K562 (cell line): ENCODE results near the gene CD14. TPM values are rescaled to one million over a fixed set of nuclear protein-coding genes. Genes with fewer than 3 reads are reported as not detected.

Experiments used
- ATAC-seq: fragments of 200-7000 bp; cut with Tn5 transposase; 3 replicates; pipeline ENCODE4 v1.9.1; 2020; ENCODE audit warnings: moderate library complexity
- BruUV-seq: library from RNA; stranded (reverse); fragments of 400-500 nt; replicated peaks from 2 replicates; lab custom pipeline; 2021; lab: Mats Ljungman, UMichigan
- CTCF ChIA-PET: fragments of 300-600 bp; formaldehyde crosslinking; extraction: SDS; loops from one replicate; lab custom pipeline; 2021; ENCODE audit warnings: low intra/inter-chr PET ratio; lab: Yijun Ruan, JAX
- POLR2A ChIA-PET: fragments of 300-600, 350-650 bp; sonication (Branson Sonifier 250); formaldehyde crosslinking; extraction: SDS; loops from one replicate; lab custom pipeline; 2021; ENCODE audit warnings: antibody characterized with exemption, inconsistent platforms; lab: Yijun Ruan, JAX
- DNase-seq, 4 experiments: peaks; one replicate each; pipeline versions ENCODE4 v3.0.0 to v3.0.0-alpha.2; 2011 to 2018; ENCODE audit warnings: low spot score in 3 of 4, mixed read lengths in 3 of 4; ENCODE audit errors: extremely low read depth in 1 of 4
- FAIRE-seq: peaks from 2 replicates; lab custom pipeline; 2011; peaks lifted over from hg19 to GRCh38; lab: Jason Lieb, UNC
- H2AFZ ChIP-seq: 2 replicates; pipeline ENCODE4 v1.6.0; 2011; ENCODE audit warnings: low read depth, low read length, control low read depth, inconsistent platforms
- H3K27ac ChIP-seq: fragments of 200-600 bp; 3 replicates; pipeline ENCODE4 v1.8.0; 2011; ENCODE audit warnings: low read depth, mild to moderate bottlenecking, control low read depth, inconsistent platforms, low read length, moderate library complexity, mixed read lengths; ENCODE audit errors: extremely low read depth
- H3K27me3 ChIP-seq, 2 experiments: fragments of 300-600 bp in 1 of 2; 2 replicates in 1 of 2; 3 replicates in 1 of 2; pipeline versions ENCODE4 v1.6.0 to v1.8.0; 2011; ENCODE audit warnings: inconsistent platforms in 2 of 2, low read length in 2 of 2, mild to moderate bottlenecking in 1 of 2, mixed read lengths in 1 of 2, moderate library complexity in 1 of 2; ENCODE audit not compliant: control insufficient read depth in 2 of 2, insufficient read depth in 2 of 2
- H3K36me3 ChIP-seq: fragments of 300-600 bp; 3 replicates; pipeline ENCODE4 v1.8.0; 2011; ENCODE audit warnings: mild to moderate bottlenecking, low read length, inconsistent platforms; ENCODE audit not compliant: control insufficient read depth, insufficient read depth
- H3K4me1 ChIP-seq, 2 experiments: fragments of 200-600 bp in 1 of 2; replicated peaks in 1 of 2; 2 replicates in 1 of 2; 3 replicates in 1 of 2; pipeline versions ENCODE4 v1.5.1 to v1.8.0; 2011; ENCODE audit warnings: inconsistent platforms in 2 of 2, low read length in 2 of 2, mild to moderate bottlenecking in 1 of 2, mixed read lengths in 1 of 2, moderate library complexity in 1 of 2; ENCODE audit not compliant: control insufficient read depth in 2 of 2, insufficient read depth in 2 of 2
- H3K4me2 ChIP-seq: 2 replicates; pipeline ENCODE4 v1.6.1; 2011; ENCODE audit warnings: low read length, control low read depth, inconsistent platforms, mixed read lengths; ENCODE audit not compliant: insufficient read depth
- H3K4me3 ChIP-seq: fragments of 200-600 bp; sonication (generic), shearing (Covaris generic); 2 replicates; pipeline ENCODE4 v1.5.1; 2016; ENCODE audit warnings: control low read depth, inconsistent platforms
- H3K79me2 ChIP-seq: fragments of 200-600 bp; 3 replicates; pipeline ENCODE4 v1.8.0; 2011; ENCODE audit warnings: low read length, inconsistent platforms; ENCODE audit not compliant: control insufficient read depth, insufficient read depth
- H3K9ac ChIP-seq, 2 experiments: 2 replicates each; pipeline versions ENCODE4 v1.6.0 to v1.6.1; 2011; ENCODE audit warnings: low read depth in 2 of 2, low read length in 2 of 2, control low read depth in 1 of 2, inconsistent platforms in 1 of 2, mild to moderate bottlenecking in 1 of 2, mixed read lengths in 1 of 2; ENCODE audit not compliant: insufficient read depth in 1 of 2
- H3K9me1 ChIP-seq: one replicate; pipeline ENCODE4 v1.6.0; 2011; ENCODE audit warnings: inconsistent platforms, mild to moderate bottlenecking, low read length, moderate library complexity; ENCODE audit not compliant: control insufficient read depth, insufficient read depth
- H3K9me3 ChIP-seq: replicated peaks from 2 replicates; pipeline ENCODE4 v1.5.1; 2011; ENCODE audit warnings: low read depth, low read length, inconsistent platforms; ENCODE audit not compliant: control insufficient read depth, insufficient read depth
- H4K20me1 ChIP-seq: replicated peaks from 2 replicates; pipeline ENCODE4 v1.6.1; 2011; ENCODE audit warnings: low read length, inconsistent platforms, mixed read lengths; ENCODE audit not compliant: control insufficient read depth, insufficient read depth
- ATF3 ChIP-seq, 2 experiments: fragments of 450-650 bp in 1 of 2; sonication (generic) in 1 of 2; formaldehyde crosslinking in 1 of 2; IDR thresholded peaks in 1 of 2; conservative IDR thresholded peaks in 1 of 2; 2 replicates each; pipeline versions ENCODE4 v1.6.1 to v1.8.1; 2016 to 2023; ENCODE audit warnings: mild to moderate bottlenecking in 2 of 2, moderate library complexity in 2 of 2, inconsistent platforms in 1 of 2, missing genetic modification reagents in 1 of 2
- CEBPG ChIP-seq, 3 experiments: fragments of 200-800 bp in 1 of 3; sonication (Bioruptor generic) in 1 of 3; sonication (generic) in 1 of 3; formaldehyde crosslinking in 1 of 3; IDR thresholded peaks in 2 of 3; conservative IDR thresholded peaks in 1 of 3; 2 replicates each; pipeline versions ENCODE4 v1.6.1 to v1.8.0; 2016 to 2022; ENCODE audit warnings: missing compliant biosample characterization in 2 of 3, missing genetic modification characterization in 2 of 3, mild to moderate bottlenecking in 1 of 3, missing genetic modification reagents in 1 of 3
- FIP1L1 ChIP-seq: fragments of 200-400 bp; formaldehyde crosslinking; IDR thresholded peaks from 2 replicates; pipeline ENCODE4 v1.6.1; 2018; ENCODE audit warnings: mild to moderate bottlenecking, low read depth, low read length; ENCODE audit not compliant: poor library complexity, severe bottlenecking
- MTF1 ChIP-seq: fragments of 250-450 bp; sonication (Bioruptor Pico); IDR thresholded peaks from 2 replicates; pipeline ENCODE4 v1.9.0; 2021; ENCODE audit warnings: moderate library complexity, mild to moderate bottlenecking, inconsistent platforms, borderline replicate concordance
- RFX7 ChIP-seq: fragments of 250-450 bp; sonication (Bioruptor Pico); IDR thresholded peaks from 2 replicates; pipeline ENCODE4 v1.5.1; 2021; ENCODE audit warnings: mild to moderate bottlenecking
- ZBTB11 ChIP-seq, 3 experiments: fragments of 200-800 bp in 1 of 3; fragments of 250-450 bp in 1 of 3; fragments of 450-650 bp in 1 of 3; sonication (Bioruptor Pico) in 1 of 3; sonication (Bioruptor generic) in 1 of 3; formaldehyde crosslinking in 1 of 3; IDR thresholded peaks; 2 replicates each; pipeline versions ENCODE4 v1.6.1 to v1.8.0; 2016 to 2022; ENCODE audit warnings: mild to moderate bottlenecking in 2 of 3, missing genetic modification characterization in 2 of 3, missing compliant biosample characterization in 1 of 3, moderate library complexity in 1 of 3
- ZNF184 ChIP-seq: sonication (generic); formaldehyde crosslinking; IDR thresholded peaks from 2 replicates; pipeline ENCODE4 v1.5.0; 2020; ENCODE audit warnings: missing genetic modification reagents
- ZNF668 ChIP-seq: fragments of 250-450 bp; sonication (Bioruptor Pico); IDR thresholded peaks from 2 replicates; pipeline ENCODE4 v1.8.0; 2022; ENCODE audit warnings: mild to moderate bottlenecking, inconsistent platforms
- WGBS: fragments of 100-300 bp; shearing (Covaris generic); methylation state at CpG from one replicate; pipeline ENCODE4 v1.1.6; 2016; ENCODE audit warnings: low coverage, mixed read lengths; ENCODE audit not compliant: insufficient coverage; ENCODE audit errors: missing lambda C conversion rate; 5-methylcytosine and 5-hydroxymethylcytosine counted together
- in situ Hi-C: fragments of 300-500 bp; cut with MboI; formaldehyde crosslinking; loops from 4 replicates; pipeline ENCODE4 v1.15.0; 2018; ENCODE audit warnings: inconsistent platforms, mixed read lengths
- intact Hi-C: fragments of 100-400 bp; cut with micrococcal nuclease; formaldehyde crosslinking; loops from 2 replicates; pipeline ENCODE4 v1.14.2; 2022
- polyA plus RNA-seq, 8 experiments: library from polyadenylated mRNA; depleted of rRNA in 4 of 8; stranded (reverse) in 5 of 8; unstranded in 3 of 8; fragments of >200 nt; fragmentation: Nextera tagmentation in 2 of 8; fragmentation: Illumina TruSeq in 1 of 8; extraction: Ambion mirVana in 2 of 8; extraction: Trizol in 1 of 8; gene quantifications; 2 replicates each; pipeline versions ENCODE4 v1.2.1 to v1.2.3, GENCODE V29; 2011 to 2014; ENCODE audit warnings: inconsistent platforms in 1 of 8, missing spikeins in 1 of 8
- total RNA-seq, 7 experiments: library from RNA; depleted of rRNA in 6 of 7; stranded (reverse); fragments of >200 nt in 6 of 7; fragmentation: Illumina TruSeq in 2 of 7; extraction: Trizol in 2 of 7; gene quantifications; 2 replicates each; pipeline versions ENCODE4 v1.2.1 to v1.2.3, GENCODE V29; 2011 to 2021; ENCODE audit warnings: low replicate concordance in 1 of 7
- TF ChIP-seq, protein P1 (sequence below): sonication (generic); formaldehyde crosslinking; IDR thresholded peaks from 2 replicates; pipeline ENCODE4 v1.9.0; 2022; ENCODE audit warnings: mild to moderate bottlenecking, missing genetic modification reagents

The CD14 gene
- total and polyA plus RNA-seq, 9 of the 15 experiments (the other 6 are each of a cell fraction or from before 2014, with no cell fraction given) = 0.07 to 0.47 (median 0.14) TPM; not detected in 2

GRCh38 chr5:140635291-140636257, 2.6 kb upstream of the CD14 start:
- ChIA-PET POLR2A (interaction anchor here (0.6 to 1.8 kb wide), 8 partner anchors 11 to 89 kb away, joined by 3 to 7 read pairs (median 4); partner anchors contain the start of genes EIF4EBP3, WDR55 and ZMAT2), CTCF (interaction anchor here (1.0 kb wide), 1 partner anchor 277 kb away, joined by 3 read pairs; no protein-coding TSS in a partner anchor)
- Histone ChIP-seq H4K20me1 (no peaks in the 10 kb centered on the region), H3K9ac (no peak overlapping the region), H3K9me1 (no peaks in the 10 kb centered on the region), H3K27ac (no peak overlapping the region), H3K4me2 (no peak overlapping the region), H3K36me3 (peaks cover under 1% of the 10 kb centered on the region; the same call in 1 of the 3 replicates), H3K79me2 (peaks cover 13% of the 10 kb centered on the region), H3K4me3 (no peak overlapping the region), H3K4me1 (peaks cover 4 to 29% of the 10 kb centered on the region in 2 experiments; a peak in 4 of 5 replicates), H3K27me3 (no peaks in the 10 kb centered on the region; a peak in 1 of 5 replicates), H3K9me3 (no peaks in the 10 kb centered on the region), H2AFZ (no peak overlapping the region; the same call in 1 of the 2 replicates)
- no peak for DNase-seq
- 57% methylated on average over 8 of the region's 8 CpGs for WGBS
- intact Hi-C loops (loop anchor here (1.0 kb wide), 2 partner anchors 60 to 262 kb away; no protein-coding TSS in a partner anchor), in situ Hi-C loops (no loop called here)
- no peak for ATAC-seq
- FAIRE-seq = no peak
- no TSS peak for BruUV-seq
- TF ChIP-seq ZNF184 (CRISPR knock-in tag) (no peak), MTF1 (CRISPR knock-in tag) (no peak), ATF3 (IDR thresholded peaks at IDR 0.05) (peak; percentile 59; the same call in 1 of the 2 replicates), ATF3 (CRISPR knock-in tag; conservative IDR thresholded peaks at IDR 0.05) (no peak), CEBPG (CRISPR knock-in tag; IDR thresholded peaks at IDR 0.05) (no peak), CEBPG (tag; conservative IDR thresholded peaks at IDR 0.05 in 1 of 2, IDR thresholded peaks at IDR 0.05 in 1 of 2) (0 out of 4 replicates have a peak, but pooled peaks of 1 of the 2 experiments have one; percentile 38), ZNF668 (CRISPR knock-in tag) (no peak), RFX7 (CRISPR knock-in tag) (no peak), ZBTB11 (CRISPR knock-in tag; IDR thresholded peaks at IDR 0.05) (no peak), FIP1L1 (no peak)
- TF ChIP-seq, protein P1, sequence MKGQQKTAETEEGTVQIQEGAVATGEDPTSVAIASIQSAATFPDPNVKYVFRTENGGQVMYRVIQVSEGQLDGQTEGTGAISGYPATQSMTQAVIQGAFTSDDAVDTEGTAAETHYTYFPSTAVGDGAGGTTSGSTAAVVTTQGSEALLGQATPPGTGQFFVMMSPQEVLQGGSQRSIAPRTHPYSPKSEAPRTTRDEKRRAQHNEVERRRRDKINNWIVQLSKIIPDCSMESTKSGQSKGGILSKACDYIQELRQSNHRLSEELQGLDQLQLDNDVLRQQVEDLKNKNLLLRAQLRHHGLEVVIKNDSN = 0 out of 2 replicates have a peak, but pooled peaks have one; percentile 14
